Liver (tissue), 9 donors: ENCODE data around the gene PYCR2. TPM values are rescaled to one million over a fixed set of nuclear protein-coding genes. Genes with fewer than 3 reads are reported as not detected.
"Not testable (repeated sequence)": the region's sequence is repeated elsewhere in the genome, so short reads cannot be mapped to it uniquely, and the experiment has no call there.

Experiments
- DNase-seq: peaks from one replicate; pipeline ENCODE4 v3.0.0-alpha.2; 2017; ENCODE audit warnings: low spot score
- H3K27ac ChIP-seq, 2 donors: one replicate each; pipeline ENCODE4 v1.7.0; 2013; ENCODE audit warnings: inconsistent platforms in 2 of 2, low read length in 2 of 2, control low read depth in 1 of 2, low read depth in 1 of 2, mild to moderate bottlenecking in 1 of 2
- H3K27me3 ChIP-seq, 4 donors: one replicate each; pipeline versions ENCODE4 v1.6.1 to v1.7.0; 2013; ENCODE audit warnings: low read length in 3 of 4, inconsistent platforms in 1 of 4, mild to moderate bottlenecking in 1 of 4, moderate library complexity in 1 of 4; ENCODE audit not compliant: control insufficient read depth in 4 of 4, insufficient read depth in 4 of 4
- H3K36me3 ChIP-seq, 4 donors: one replicate each; pipeline versions ENCODE4 v1.6.1 to v1.7.0; 2013; ENCODE audit warnings: low read length in 3 of 4, mild to moderate bottlenecking in 3 of 4, low read depth in 1 of 4, moderate library complexity in 1 of 4; ENCODE audit not compliant: control insufficient read depth in 4 of 4, insufficient read depth in 3 of 4
- H3K4me1 ChIP-seq, 4 donors: one replicate each; pipeline versions ENCODE4 v1.6.1 to v1.7.0; 2013; ENCODE audit warnings: low read length in 3 of 4, mild to moderate bottlenecking in 3 of 4, moderate library complexity in 1 of 4; ENCODE audit not compliant: control insufficient read depth in 4 of 4, insufficient read depth in 4 of 4
- H3K4me3 ChIP-seq, 3 donors: one replicate each; pipeline versions ENCODE4 v1.6.1 to v1.7.0; 2013; ENCODE audit warnings: low read length in 3 of 3, control low read depth in 1 of 3, low read depth in 1 of 3, mild to moderate bottlenecking in 1 of 3
- H3K9ac ChIP-seq, 2 donors: one replicate each; pipeline ENCODE4 v1.7.0; 2013; ENCODE audit warnings: low read length in 2 of 2, mild to moderate bottlenecking in 2 of 2, moderate library complexity in 2 of 2, control low read depth in 1 of 2, low read depth in 1 of 2
- H3K9me3 ChIP-seq, 4 donors: one replicate each; pipeline versions ENCODE4 v1.6.1 to v1.7.0; 2013; ENCODE audit warnings: low read length in 3 of 4; ENCODE audit not compliant: control insufficient read depth in 4 of 4
- ATF3 ChIP-seq: IDR thresholded peaks from 2 replicates; pipeline ENCODE4 v1.6.1; 2016; ENCODE audit warnings: antibody characterized with exemption
- EGR1 ChIP-seq, 2 donors: IDR thresholded peaks; 2 replicates each; pipeline ENCODE4 v1.6.1; 2016 to 2018; ENCODE audit warnings: antibody characterized with exemption in 2 of 2, low read depth in 2 of 2
- FOXA1 ChIP-seq: IDR thresholded peaks from 2 replicates; pipeline ENCODE4 v1.6.1; 2016; ENCODE audit warnings: antibody characterized with exemption
- FOXA2 ChIP-seq: IDR thresholded peaks from 2 replicates; pipeline ENCODE4 v1.6.1; 2016; ENCODE audit warnings: antibody characterized with exemption
- GABPA ChIP-seq, 2 donors: IDR thresholded peaks in 1 of 2; conservative IDR thresholded peaks in 1 of 2; 2 replicates each; pipeline ENCODE4 v1.6.1; 2016; ENCODE audit warnings: antibody characterized with exemption in 2 of 2, mild to moderate bottlenecking in 1 of 2, moderate library complexity in 1 of 2
- HNF4A ChIP-seq, 2 donors: conservative IDR thresholded peaks; 2 replicates each; pipeline ENCODE4 v1.6.1; 2016; ENCODE audit warnings: antibody characterized with exemption in 2 of 2, mild to moderate bottlenecking in 2 of 2
- JUND ChIP-seq, 2 donors: IDR thresholded peaks; 2 replicates each; pipeline ENCODE4 v1.6.1; 2016; ENCODE audit warnings: antibody characterized with exemption in 2 of 2
- MAX ChIP-seq: IDR thresholded peaks from 2 replicates; pipeline ENCODE4 v1.6.1; 2016; ENCODE audit warnings: antibody characterized with exemption
- NR2F2 ChIP-seq: IDR thresholded peaks from 2 replicates; pipeline ENCODE4 v1.6.1; 2016; ENCODE audit warnings: antibody characterized with exemption
- RAD21 ChIP-seq, 2 donors: IDR thresholded peaks; 2 replicates each; pipeline ENCODE4 v1.6.1; 2016; ENCODE audit warnings: antibody characterized with exemption in 2 of 2, mild to moderate bottlenecking in 2 of 2
- REST ChIP-seq: IDR thresholded peaks from 2 replicates; pipeline ENCODE4 v1.6.1; 2016; ENCODE audit warnings: antibody characterized with exemption, mild to moderate bottlenecking
- RXRA ChIP-seq, 2 donors: IDR thresholded peaks; 2 replicates each; pipeline ENCODE4 v1.6.1; 2017 to 2018; ENCODE audit warnings: antibody characterized with exemption in 2 of 2, mild to moderate bottlenecking in 1 of 2
- SP1 ChIP-seq: IDR thresholded peaks from 2 replicates; pipeline ENCODE4 v1.6.1; 2018; ENCODE audit warnings: antibody characterized with exemption, mild to moderate bottlenecking
- TAF1 ChIP-seq: conservative IDR thresholded peaks from 2 replicates; pipeline ENCODE4 v1.6.1; 2016; ENCODE audit warnings: antibody characterized with exemption, mild to moderate bottlenecking
- YY1 ChIP-seq: IDR thresholded peaks from 2 replicates; pipeline ENCODE4 v1.6.1; 2016; ENCODE audit warnings: antibody characterized with exemption, mild to moderate bottlenecking
- WGBS: extraction: QIAGEN DNeasy Blood & Tissue Kit; methylation state at CpG from one replicate; pipeline ENCODE4 v1.1.7; 2013; 5-methylcytosine and 5-hydroxymethylcytosine counted together
- polyA plus RNA-seq, 2 donors: library from polyadenylated mRNA; stranded (reverse) in 1 of 2; unstranded in 1 of 2; fragments of 200-250 nt in 1 of 2; fragments of >200 nt in 1 of 2; fragmentation: Nextera tagmentation in 1 of 2; extraction: Ambion mirVana in 1 of 2; gene quantifications; one replicate each; pipeline versions ENCODE4 v1.2.1 to v1.2.3, GENCODE V29; 2013 to 2015
- total RNA-seq, 2 donors: library from RNA; depleted of rRNA; stranded (reverse); fragments of >200 nt; gene quantifications; one replicate each; pipeline ENCODE4 v1.2.3, GENCODE V29; 2014
- TF ChIP-seq, protein P1 (sequence below): IDR thresholded peaks from 2 replicates; pipeline ENCODE4 v1.6.1; 2016; ENCODE audit warnings: antibody characterized with exemption
- donor health status: healthy.
- donor health status: healthy.
- donor health status: healthy.
- donor health status: healthy.
- donor health status: healthy.

The PYCR2 gene
- total and polyA plus RNA-seq, 4 donors: 16.8 to 41.0 (median 33.0) TPM

GRCh38 chr1:225972344-225973152, 48.5 kb upstream of the PYCR2 start (continued):
- TF ChIP-seq REST (no peak), SP1 (no peak), FOXA2 (no peak), TAF1 (no peak), RXRA (IDR thresholded peaks at IDR 0.05) (no peak)

DNA sequence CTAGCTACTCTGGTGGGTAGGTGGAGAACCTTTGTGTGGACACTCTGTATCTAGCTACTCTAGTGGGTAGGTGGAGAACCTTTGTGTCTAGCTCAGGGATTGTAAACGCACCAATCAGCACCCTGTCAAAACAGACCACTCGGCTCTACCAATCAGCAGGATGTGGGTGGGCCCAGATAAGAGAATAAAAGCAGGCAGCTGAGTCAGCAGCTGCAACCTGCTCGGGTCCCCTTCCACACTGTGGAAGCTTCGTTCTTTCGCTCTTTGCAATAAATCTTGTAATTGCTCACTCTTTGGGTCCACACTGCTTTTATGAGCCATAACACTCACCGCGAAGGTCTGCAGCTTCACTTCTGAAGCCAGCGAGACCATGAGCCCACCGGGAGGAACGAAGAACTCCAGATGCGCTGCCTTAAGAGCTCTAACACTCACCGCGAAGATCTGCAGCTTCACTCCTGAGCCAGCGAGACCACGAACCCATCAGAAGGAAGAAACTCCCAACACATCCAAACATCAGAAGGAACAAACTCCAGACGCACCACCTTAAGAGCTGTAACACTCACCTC, 46.6 kb upstream of the PYCR2 start:
- not testable (repeated sequence) for H3K4me3 ChIP-seq, DNase-seq, H3K4me1 ChIP-seq, H3K27ac ChIP-seq, H3K9me3 ChIP-seq, H3K27me3 ChIP-seq, H3K9ac ChIP-seq, H3K36me3 ChIP-seq
- WGBS: 92% methylated on average over 16 of the region's 16 CpGs

DNA sequence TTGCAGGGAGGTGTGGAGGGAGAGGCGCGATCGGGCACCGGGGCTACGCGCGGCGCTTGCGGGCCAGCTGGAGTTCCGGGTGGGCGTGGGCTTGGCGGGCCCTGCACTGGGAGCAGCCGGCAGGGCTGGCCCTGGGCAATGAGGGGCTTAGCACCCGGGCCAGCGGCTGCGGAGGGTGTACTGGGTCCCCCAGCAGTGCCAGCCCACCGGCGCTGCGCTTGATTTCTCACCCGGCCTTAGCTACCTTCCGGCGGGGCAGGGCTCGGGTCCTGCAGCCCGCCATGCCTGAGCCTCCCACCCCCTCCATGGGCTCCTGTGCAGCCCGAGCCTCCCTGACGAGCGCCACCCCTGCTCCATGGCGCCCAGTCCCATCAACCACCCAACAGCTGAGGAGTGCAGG, 45.7 kb upstream of the PYCR2 start:
- H3K4me3 ChIP-seq, DNase-seq, H3K27me3 ChIP-seq, H3K36me3 ChIP-seq, H3K27ac ChIP-seq, H3K9me3 ChIP-seq, H3K9ac ChIP-seq, H3K4me1 ChIP-seq: not testable (repeated sequence)
- 95% methylated on average over 28 of the region's 28 CpGs for WGBS

GRCh38 chr1:225965231-225965630, 41.2 kb upstream of the PYCR2 start:
- no peak for DNase-seq
- Histone ChIP-seq H3K4me1 (peaks cover 3 to 9% (median 6%) of the 10 kb centered on the region in 4 donors), H3K9me3 (no peaks in the 10 kb centered on the region), H3K27me3 (no peaks in the 10 kb centered on the region), H3K36me3 (no peaks in the 10 kb centered on the region), H3K27ac (peak overlapping the region in 1 of 2 donors; percentile 20), H3K9ac (no peak overlapping the region), H3K4me3 (no peak overlapping the region)
- 42% methylated on average over 5 of the region's 5 CpGs for WGBS
- no peak for TF ChIP-seq MAX
- TF ChIP-seq YY1: no peak
- no peak for TF ChIP-seq ATF3
- TF ChIP-seq JUND (IDR thresholded peaks at IDR 0.05): peak in 1 of 2 donors; percentile 17
- TF ChIP-seq REST: no peak
- no peak for TF ChIP-seq TAF1
- TF ChIP-seq HNF4A (conservative IDR thresholded peaks at IDR 0.05): peak; percentile 86 to 89
- no peak for TF ChIP-seq FOXA1
- peak in 1 of 2 donors; percentile 8 for TF ChIP-seq RAD21 (IDR thresholded peaks at IDR 0.05)
- no peak for TF ChIP-seq GABPA (IDR thresholded peaks at IDR 0.05 in 1 of 2, conservative IDR thresholded peaks at IDR 0.05 in 1 of 2)
- TF ChIP-seq NR2F2: no peak
- TF ChIP-seq FOXA2: no peak
- TF ChIP-seq EGR1 (IDR thresholded peaks at IDR 0.05; ENCODE audit: low read depth in 2 of 2): no peak
- TF ChIP-seq, protein P1, sequence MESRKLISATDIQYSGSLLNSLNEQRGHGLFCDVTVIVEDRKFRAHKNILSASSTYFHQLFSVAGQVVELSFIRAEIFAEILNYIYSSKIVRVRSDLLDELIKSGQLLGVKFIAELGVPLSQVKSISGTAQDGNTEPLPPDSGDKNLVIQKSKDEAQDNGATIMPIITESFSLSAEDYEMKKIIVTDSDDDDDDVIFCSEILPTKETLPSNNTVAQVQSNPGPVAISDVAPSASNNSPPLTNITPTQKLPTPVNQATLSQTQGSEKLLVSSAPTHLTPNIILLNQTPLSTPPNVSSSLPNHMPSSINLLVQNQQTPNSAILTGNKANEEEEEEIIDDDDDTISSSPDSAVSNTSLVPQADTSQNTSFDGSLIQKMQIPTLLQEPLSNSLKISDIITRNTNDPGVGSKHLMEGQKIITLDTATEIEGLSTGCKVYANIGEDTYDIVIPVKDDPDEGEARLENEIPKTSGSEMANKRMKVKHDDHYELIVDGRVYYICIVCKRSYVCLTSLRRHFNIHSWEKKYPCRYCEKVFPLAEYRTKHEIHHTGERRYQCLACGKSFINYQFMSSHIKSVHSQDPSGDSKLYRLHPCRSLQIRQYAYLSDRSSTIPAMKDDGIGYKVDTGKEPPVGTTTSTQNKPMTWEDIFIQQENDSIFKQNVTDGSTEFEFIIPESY: no peak
